ENCODE results near the gene GPC5. TPM values are rescaled to one million over a fixed set of nuclear protein-coding genes. Genes with fewer than 3 reads are reported as not detected.

GPC5 gene
- total and polyA plus RNA-seq, 10 donors, result 0.04 to 0.83 (median 0.26) TPM; not detected in 3

DNA sequence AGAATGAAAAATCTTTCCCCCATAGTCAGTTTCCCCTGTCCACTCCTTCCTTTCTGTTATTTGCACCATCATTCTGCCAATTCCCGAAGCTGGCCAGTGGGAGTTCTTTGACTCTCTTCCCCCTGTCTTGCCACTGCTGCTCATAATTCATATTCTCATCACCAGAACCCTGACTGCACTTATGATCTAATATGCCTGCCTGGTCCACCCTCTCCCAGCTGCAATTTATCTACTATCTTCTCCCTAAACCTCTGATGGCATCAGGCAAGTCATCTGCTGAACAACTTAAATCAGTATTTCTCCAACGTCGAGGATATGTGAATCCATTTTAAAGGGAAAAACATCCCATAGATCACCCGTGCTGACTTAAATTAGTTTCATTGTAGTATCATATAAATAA, 1370.2 kb downstream of the GPC5 start:
- intact Hi-C loops (cut with DNase I; ENCODE audit: low total_unique reads), result no loop called here
- DNase-seq, result no peak
- 76 to 93% (median 78%) methylated on average over 4 of the region's 4 CpGs for WGBS, 5 donors
- Histone ChIP-seq H3K4me3 (no peak overlapping the region), H3K9me3 (peaks cover 0 to 27% (median under 1%) of the 10 kb centered on the region in 8 donors), H3K4me1 (no peaks in the 10 kb centered on the region), H3K27me3 (replicated peaks in 1 of 7) (no peaks in the 10 kb centered on the region), H3K27ac (no peak overlapping the region), H3K36me3 (no peaks in the 10 kb centered on the region)
- TF ChIP-seq POLR2AphosphoS5 (IDR thresholded peaks at IDR 0.05), result no peak
- no peak for TF ChIP-seq POLR2A (IDR thresholded peaks at IDR 0.05)
- TF ChIP-seq, protein P1, sequence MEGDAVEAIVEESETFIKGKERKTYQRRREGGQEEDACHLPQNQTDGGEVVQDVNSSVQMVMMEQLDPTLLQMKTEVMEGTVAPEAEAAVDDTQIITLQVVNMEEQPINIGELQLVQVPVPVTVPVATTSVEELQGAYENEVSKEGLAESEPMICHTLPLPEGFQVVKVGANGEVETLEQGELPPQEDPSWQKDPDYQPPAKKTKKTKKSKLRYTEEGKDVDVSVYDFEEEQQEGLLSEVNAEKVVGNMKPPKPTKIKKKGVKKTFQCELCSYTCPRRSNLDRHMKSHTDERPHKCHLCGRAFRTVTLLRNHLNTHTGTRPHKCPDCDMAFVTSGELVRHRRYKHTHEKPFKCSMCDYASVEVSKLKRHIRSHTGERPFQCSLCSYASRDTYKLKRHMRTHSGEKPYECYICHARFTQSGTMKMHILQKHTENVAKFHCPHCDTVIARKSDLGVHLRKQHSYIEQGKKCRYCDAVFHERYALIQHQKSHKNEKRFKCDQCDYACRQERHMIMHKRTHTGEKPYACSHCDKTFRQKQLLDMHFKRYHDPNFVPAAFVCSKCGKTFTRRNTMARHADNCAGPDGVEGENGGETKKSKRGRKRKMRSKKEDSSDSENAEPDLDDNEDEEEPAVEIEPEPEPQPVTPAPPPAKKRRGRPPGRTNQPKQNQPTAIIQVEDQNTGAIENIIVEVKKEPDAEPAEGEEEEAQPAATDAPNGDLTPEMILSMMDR (IDR thresholded peaks at IDR 0.05 in 8 of 11, conservative IDR thresholded peaks at IDR 0.05 in 3 of 11), result no peak

DNA sequence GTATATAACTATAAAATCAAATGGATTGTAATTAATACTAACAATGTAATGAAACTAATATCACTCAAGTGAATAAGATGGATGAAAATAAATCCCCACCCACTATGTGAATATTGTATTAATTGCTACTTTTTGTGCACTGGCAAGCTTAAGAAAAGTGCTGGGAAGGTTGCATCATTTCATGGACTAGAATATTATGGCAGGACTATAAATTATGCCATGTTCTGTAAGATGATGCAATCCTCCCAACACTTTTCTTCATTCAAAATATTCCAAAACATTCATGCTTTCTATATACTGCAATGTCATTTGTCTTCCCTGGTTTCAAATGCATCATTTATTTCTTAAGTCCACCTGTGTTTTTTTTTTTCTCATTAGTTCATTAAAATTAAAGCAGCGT, 1370.6 kb downstream of the GPC5 start:
- Histone ChIP-seq H3K4me3 (no peak overlapping the region), H3K27me3 (replicated peaks in 1 of 7) (no peaks in the 10 kb centered on the region), H3K27ac (no peak overlapping the region), H3K9me3 (peaks cover 0 to 27% (median 1%) of the 10 kb centered on the region in 8 donors), H3K4me1 (no peaks in the 10 kb centered on the region), H3K36me3 (no peaks in the 10 kb centered on the region)
- DNase-seq, result no peak
- 75 to 91% (median 85%) methylated on average over 1 of the region's 1 CpG for WGBS, 5 donors
- intact Hi-C loops (cut with DNase I; ENCODE audit: low total_unique reads), result no loop called here
- TF ChIP-seq, protein P1 (IDR thresholded peaks at IDR 0.05 in 8 of 11, conservative IDR thresholded peaks at IDR 0.05 in 3 of 11), result no peak
- TF ChIP-seq POLR2A (IDR thresholded peaks at IDR 0.05) (no peak), POLR2AphosphoS5 (IDR thresholded peaks at IDR 0.05) (no peak)

DNA sequence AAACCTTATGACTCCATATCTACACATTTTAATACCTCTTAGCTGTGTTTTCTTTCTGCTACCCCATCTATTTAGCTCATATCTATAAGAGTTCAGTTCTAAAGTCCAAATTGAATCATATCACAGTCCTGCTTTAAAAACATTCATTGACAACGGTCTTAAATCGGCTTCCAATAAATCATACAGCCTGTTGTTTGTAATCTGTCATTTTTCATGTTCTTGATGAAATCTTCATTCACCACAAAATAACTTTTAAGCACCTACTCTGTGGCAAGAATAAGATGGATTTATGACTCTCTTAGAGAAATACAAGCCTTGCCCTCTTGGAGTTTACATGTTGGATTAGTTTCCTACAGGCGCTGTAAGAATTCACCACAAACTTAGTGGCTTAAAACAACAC, 1377.2 kb downstream of the GPC5 start:
- 87 to 95% (median 89%) methylated on average over 3 of the region's 3 CpGs for WGBS, 5 donors
- TF ChIP-seq POLR2A (IDR thresholded peaks at IDR 0.05) (no peak), POLR2AphosphoS5 (IDR thresholded peaks at IDR 0.05) (no peak)
- TF ChIP-seq, protein P1 (IDR thresholded peaks at IDR 0.05 in 8 of 11, conservative IDR thresholded peaks at IDR 0.05 in 3 of 11), result no peak
- Histone ChIP-seq H3K27me3 (replicated peaks in 1 of 7) (no peaks in the 10 kb centered on the region), H3K4me1 (no peaks in the 10 kb centered on the region), H3K36me3 (no peaks in the 10 kb centered on the region), H3K9me3 (peaks cover 0 to 16% (median 2%) of the 10 kb centered on the region in 8 donors), H3K27ac (no peak overlapping the region), H3K4me3 (no peak overlapping the region)
- no peak for DNase-seq
- intact Hi-C loops (cut with DNase I; ENCODE audit: low total_unique reads), result no loop called here

DNA sequence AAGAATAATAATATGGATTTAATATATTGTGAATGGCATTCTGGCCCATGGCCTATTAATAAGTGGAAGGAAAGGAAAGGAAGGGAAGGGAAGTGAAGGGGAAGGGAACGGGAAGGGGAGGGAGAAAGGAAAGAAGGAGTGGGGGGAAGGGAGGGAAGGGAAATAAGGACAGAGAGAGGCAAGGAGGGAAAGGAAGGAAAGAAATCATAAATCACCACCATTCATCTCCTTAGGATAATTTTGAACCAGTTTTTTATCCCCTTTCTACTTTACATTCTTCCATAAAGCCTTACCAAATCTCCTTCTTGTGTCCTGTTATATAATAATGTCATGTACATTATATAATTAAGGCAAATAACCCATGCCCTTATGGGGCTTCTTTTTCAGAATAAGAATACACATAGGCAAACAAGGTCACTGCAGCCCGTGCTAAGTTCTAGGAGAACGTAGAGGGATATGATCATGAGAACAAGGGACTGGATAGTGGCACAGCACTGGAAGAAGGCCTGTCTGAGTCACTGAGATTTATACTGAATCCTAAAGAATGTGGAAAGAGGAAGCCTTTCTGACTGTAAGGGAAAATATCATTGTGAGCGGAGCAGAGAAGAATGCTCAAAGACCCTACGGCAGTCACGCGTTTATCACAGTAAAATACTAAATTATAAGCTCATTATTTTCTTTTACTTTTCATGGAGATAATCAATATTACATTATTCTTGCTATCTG, 1383.7 kb downstream of the GPC5 start:
- no peak overlapping the region for H3K27ac ChIP-seq
- peaks cover 0 to 10% (median 0%) of the 10 kb centered on the region in 8 donors for H3K9me3 ChIP-seq
- DNase-seq, result no peak
- no peaks in the 10 kb centered on the region for H3K4me1 ChIP-seq
- no peak overlapping the region for H3K4me3 ChIP-seq
- H3K36me3 ChIP-seq, result no peaks in the 10 kb centered on the region
- H3K27me3 ChIP-seq (replicated peaks in 1 of 7), result no peaks in the 10 kb centered on the region
- TF ChIP-seq POLR2A (IDR thresholded peaks at IDR 0.05) (no peak), POLR2AphosphoS5 (IDR thresholded peaks at IDR 0.05) (no peak)
- TF ChIP-seq, protein P1 (IDR thresholded peaks at IDR 0.05 in 8 of 11, conservative IDR thresholded peaks at IDR 0.05 in 3 of 11), result no peak
- intact Hi-C loops (cut with DNase I; ENCODE audit: low total_unique reads), result no loop called here
- WGBS, 5 donors, result 77 to 87% (median 83%) methylated on average over 7 of the region's 7 CpGs

All from spleen (tissue), 11 donors.